Measurements from ENCODE around the gene PTPRD. TPM values are rescaled to one million over a fixed set of nuclear protein-coding genes. Genes with fewer than 3 reads are reported as not detected.
A peak's percentile ranks its signal among the peaks of the same experiment; 100 is the strongest.
"Not testable (repeated sequence)": the region's sequence is repeated elsewhere in the genome, so short reads cannot be mapped to it uniquely, and the experiment has no call there.

Gene PTPRD
- total RNA-seq, 1 donor from 2014 or later, result 85.4 TPM

DNA sequence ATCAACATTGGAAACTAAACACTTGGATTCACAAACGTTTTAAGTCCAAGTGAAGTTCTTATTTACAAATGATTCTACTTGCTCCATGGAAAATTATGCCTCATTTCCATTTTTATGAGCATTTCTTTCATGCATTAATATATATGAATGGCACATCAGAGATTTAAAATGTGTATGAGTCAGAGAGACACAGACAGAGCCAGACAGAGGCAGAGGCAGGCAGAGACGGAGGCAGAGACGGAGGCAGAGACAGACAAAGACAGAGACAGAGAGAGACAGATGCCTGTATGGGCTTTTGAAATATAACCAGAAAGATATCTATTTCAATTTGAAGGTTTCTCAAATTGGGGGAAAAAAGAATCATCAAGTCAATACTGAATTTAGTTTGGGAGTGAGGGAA is 649.0 kb downstream of the PTPRD start:
- DNase-seq (ENCODE audit: low read depth), result no peak

DNA sequence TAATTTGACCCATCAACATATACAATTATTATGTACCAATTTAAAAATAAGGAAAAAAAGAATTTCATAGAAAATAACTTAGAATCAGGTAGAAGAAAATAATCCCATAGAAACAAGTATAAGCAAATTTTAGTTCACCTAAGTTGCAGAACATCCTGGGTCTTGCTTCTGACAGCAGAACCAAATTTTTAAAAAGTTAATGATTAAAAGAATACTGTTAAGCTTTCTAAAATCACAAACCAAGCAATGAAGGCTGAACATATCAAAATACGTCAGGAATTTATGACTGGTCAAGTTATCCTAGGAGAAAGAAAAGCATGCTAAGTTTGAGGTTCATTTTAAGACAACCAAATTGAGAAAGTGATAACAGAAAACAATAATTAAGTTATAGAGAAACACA is 650.9 kb downstream of the PTPRD start:
- peak; percentile 47 for DNase-seq (ENCODE audit: low read depth)

- DNase-seq (ENCODE audit: low read depth), result peak; percentile 41
These were observed 651.3 kb downstream of the PTPRD start for GRCh38 chr9:9961487-9961886.

- no peak for DNase-seq (ENCODE audit: low read depth)
These were observed 661.1 kb downstream of the PTPRD start for GRCh38 chr9:9951556-9952160.

DNA sequence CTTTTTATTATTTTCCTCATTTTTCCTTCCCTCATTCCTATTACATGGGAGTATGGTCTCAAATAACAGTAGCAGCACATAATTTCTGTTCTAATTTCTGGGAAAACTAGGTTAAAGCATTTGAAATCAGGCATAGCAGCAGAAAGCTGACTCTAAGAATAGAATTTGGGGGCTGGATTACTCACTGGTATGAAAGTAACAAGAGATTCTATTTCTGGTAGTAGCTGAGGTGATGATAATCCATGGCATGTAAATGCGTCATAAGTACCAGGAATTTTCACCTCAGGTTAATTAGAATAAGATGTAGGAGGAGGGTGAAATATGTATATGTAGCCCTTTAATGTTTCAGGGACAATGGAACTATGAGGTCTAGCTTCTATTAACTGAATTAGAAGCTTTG is 662.0 kb downstream of the PTPRD start:
- DNase-seq (ENCODE audit: low read depth), result no peak

GRCh38 chr9:9949978-9950377 is 662.8 kb downstream of the PTPRD start:
- DNase-seq (ENCODE audit: low read depth), result no peak

DNA sequence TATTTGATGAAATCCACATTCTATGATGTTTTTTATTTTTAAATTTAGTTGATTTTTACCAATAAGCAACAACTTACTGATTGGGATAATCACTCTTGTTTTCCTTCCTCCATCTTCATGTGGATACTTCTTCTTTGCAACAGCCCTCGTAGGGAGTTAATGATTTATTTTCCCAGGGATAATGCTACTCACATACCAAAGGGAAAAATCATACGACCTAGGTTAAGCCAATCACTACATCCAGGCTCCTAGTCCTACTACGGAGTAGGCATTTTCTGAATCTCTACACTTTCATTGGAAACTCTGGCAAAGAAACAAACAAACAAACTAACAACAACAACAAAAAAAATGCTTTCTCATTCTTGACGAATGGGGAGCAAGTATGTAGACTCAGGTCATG is 663.4 kb downstream of the PTPRD start:
- peak; percentile 86 for DNase-seq (ENCODE audit: low read depth)

DNA sequence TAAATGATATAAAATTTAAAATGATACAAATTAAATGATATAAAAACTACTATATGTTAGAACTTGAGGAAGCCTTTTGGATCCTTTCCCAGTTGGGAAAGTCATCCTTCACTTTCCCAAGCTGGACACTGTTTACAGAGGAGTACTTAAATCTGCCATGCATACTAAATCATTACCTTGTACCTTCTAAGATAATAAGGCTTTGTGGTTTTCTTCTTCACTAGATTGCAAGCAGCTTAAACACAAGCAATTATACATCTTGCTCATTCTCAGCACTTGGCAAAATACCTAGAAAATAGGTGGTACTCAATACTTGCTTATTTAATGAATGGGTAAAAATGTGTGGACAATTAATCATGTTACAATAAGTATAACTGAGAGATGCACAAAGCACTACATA is 666.8 kb downstream of the PTPRD start:
- peak; percentile 76 for DNase-seq (ENCODE audit: low read depth)

DNA sequence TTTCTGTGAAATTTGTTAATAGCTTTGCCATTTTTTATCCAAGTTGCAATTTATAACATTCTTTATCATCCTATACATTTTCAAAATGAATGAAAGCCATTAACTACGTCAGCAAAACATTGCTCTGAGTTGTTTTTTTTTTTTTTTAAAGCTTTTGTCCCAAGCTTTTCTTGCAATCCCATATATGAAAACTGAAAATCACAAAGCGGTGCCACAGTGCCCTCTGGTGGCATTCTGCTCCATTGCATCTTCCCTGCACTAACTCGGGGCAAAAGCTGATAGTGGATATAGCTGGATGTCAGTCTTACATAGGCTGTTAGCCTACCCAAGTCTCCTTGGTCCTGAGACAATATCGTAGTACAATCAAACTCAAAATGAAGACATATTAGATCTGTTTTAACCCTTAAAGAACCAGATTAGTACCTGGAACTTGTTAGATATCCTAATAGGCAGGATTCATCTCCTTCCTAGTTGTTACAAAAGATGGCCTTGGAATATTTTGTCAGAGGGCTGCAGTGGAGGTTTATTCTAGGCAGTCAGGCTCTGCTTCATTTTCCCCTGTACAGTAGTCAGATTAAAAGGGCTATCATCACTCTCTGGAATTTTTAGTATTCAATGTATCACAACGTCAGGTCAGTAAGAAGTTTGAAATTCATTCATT is 669.9 kb downstream of the PTPRD start:
- DNase-seq (ENCODE audit: low read depth), result peak; percentile 44

GRCh38 chr9:9938432-9938831 is 674.4 kb downstream of the PTPRD start:
- no peak for DNase-seq (ENCODE audit: low read depth)

GRCh38 chr9:9931464-9931863 is 681.3 kb downstream of the PTPRD start:
- DNase-seq (ENCODE audit: low read depth), result not testable (repeated sequence)

GRCh38 chr9:9924376-9924775 is 688.4 kb downstream of the PTPRD start:
- peak; percentile 33 for DNase-seq (ENCODE audit: low read depth)

GRCh38 chr9:9921805-9922204 is 691.0 kb downstream of the PTPRD start:
- peak; percentile 13 for DNase-seq (ENCODE audit: low read depth)

- no peak for DNase-seq (ENCODE audit: low read depth)
These were observed 692.3 kb downstream of the PTPRD start for GRCh38 chr9:9920425-9921060.

- DNase-seq (ENCODE audit: low read depth), result no peak
These were observed 693.5 kb downstream of the PTPRD start for GRCh38 chr9:9919174-9919775.

GRCh38 chr9:9917400-9917799 is 695.4 kb downstream of the PTPRD start:
- no peak for DNase-seq (ENCODE audit: low read depth)

- no peak for DNase-seq (ENCODE audit: low read depth)
These were observed 698.6 kb downstream of the PTPRD start for GRCh38 chr9:9914174-9914573.

DNA sequence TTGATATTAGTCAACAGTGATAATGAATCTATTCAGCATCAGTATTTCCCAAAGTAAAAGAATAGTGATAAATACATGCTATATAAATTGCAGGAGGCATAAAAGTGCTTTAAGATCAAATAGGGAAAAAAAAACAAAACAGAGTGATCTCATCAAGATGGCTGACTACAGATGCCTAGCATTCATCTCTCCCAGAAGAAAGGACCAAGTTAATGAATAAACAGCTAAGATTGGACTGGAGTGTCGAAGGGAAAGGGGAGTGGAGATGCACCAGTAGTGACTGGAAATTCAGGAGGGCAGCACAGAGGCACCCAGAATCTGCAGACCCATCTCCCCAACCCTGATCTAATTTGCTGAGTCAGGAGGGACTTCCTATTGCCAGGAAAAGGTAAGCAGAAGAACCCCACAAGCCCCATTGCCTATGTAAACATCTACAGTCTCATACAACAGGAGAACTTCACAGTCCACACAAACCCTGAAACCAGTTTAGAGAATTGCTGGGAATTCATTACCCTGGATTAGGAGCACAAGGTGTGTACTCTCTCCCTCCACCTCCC is 699.4 kb downstream of the PTPRD start:
- DNase-seq (ENCODE audit: low read depth), result peak; percentile 84

DNA sequence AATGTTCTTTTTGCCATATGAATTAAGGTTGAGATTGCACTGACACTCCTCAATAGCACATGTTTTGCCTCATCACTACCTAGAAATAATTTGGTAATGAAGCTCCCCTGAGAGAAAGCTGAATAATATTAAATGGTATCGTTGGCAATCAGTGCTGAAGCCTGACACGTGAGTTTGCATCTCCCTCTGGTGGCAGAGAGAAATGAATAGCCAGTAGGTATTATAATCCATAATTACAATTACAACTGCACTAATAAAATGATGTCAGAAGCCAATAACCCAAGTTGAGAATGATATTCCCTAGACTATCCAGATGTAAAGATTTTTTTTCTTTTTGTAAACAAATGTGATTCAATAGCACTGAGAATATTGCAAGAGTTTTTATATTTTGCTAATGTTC is 700.3 kb downstream of the PTPRD start:
- DNase-seq (ENCODE audit: low read depth), result no peak

DNA sequence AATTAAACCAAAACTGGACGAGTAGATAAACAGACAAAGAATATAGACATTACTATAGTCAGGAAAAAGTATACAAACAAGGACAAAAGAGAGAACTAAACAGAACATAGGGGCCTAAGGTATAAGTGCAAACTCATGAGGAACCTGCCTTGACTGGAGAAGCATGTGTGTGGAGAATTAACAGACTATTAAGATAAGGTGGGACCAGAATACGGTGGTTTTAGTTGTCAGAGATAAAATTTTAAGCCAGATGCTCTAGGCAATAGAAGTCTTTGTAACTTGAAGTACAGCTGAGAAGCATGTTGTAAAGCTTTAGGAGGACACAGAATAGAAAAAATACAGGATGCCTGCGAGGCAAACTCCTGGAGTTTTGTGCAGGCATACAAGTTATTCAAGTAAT is 707.1 kb downstream of the PTPRD start:
- no peak for DNase-seq (ENCODE audit: low read depth)

DNA sequence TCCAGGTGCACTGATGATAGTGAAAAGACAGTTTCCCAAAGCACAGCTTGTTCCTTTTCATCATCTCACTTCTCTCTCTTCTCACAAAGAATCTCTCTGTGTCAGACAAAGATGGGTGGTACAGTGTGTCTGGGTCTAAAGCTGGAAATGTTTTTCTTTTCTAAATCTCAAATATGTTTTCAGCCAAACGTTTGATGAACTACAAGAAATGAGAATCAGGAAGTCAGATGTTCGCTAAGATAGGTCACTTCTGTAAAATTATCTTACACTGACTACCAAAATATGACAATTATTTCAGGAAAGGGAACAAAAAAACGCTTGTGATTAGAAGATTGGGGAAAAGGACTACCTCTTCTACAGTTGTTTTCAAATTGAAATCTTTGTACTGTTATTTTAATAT is 708.8 kb downstream of the PTPRD start:
- no peak for DNase-seq (ENCODE audit: low read depth)

DNA sequence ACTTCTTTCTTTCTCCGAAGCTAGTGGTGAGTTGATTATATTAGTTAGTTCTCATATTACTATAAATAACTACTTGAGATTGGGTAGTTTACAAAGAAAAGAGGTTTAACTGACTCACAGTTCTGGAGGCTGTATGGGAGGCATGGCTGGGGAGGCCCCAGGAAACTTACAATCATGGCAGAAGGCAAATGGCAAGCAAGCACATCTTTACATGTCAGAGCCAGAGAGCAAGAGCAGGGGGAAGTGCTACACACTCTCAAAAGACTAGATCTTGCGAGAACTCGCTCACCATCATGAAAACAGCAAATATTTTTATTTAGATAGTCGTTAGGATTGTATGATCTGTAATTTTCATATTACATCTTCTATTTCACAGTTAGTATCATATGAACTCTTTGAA is 711.2 kb downstream of the PTPRD start:
- no peak for DNase-seq (ENCODE audit: low read depth)

GRCh38 chr9:9893837-9894236 is 719.0 kb downstream of the PTPRD start:
- DNase-seq (ENCODE audit: low read depth), result peak; percentile 78
